Adipose tissue (tissue), 3 donors: ENCODE measurements around the gene MAPRE2. TPM values are rescaled to one million over a fixed set of nuclear protein-coding genes. Genes with fewer than 3 reads are reported as not detected.

ENCODE experiments used
- H3K27ac ChIP-seq: one replicate; pipeline ENCODE4 v1.5.1; 2013; ENCODE audit warnings: low read depth, low read length
- WGBS, 3 donors: extraction: QIAGEN DNeasy Blood & Tissue Kit; methylation state at CpG; one replicate each; pipeline ENCODE4 v1.1.7; 2013; 5-methylcytosine and 5-hydroxymethylcytosine counted together
- polyA plus RNA-seq, 3 donors: library from polyadenylated mRNA; stranded (reverse); fragments of 200-250 nt; gene quantifications; one replicate each; pipeline ENCODE4 v1.2.3, GENCODE V29; 2013
- donor health status: healthy with polysubstance abuse.
- donor health status: Bipolar disorder and iron deficiency.
- donor health status: healthy.

Gene MAPRE2
- polyA plus RNA-seq = 10 to 100 TPM in 2 of 3 donors, 1 to 10 TPM in 1; 7.2 to 17.1 (median 10.8) TPM

DNA sequence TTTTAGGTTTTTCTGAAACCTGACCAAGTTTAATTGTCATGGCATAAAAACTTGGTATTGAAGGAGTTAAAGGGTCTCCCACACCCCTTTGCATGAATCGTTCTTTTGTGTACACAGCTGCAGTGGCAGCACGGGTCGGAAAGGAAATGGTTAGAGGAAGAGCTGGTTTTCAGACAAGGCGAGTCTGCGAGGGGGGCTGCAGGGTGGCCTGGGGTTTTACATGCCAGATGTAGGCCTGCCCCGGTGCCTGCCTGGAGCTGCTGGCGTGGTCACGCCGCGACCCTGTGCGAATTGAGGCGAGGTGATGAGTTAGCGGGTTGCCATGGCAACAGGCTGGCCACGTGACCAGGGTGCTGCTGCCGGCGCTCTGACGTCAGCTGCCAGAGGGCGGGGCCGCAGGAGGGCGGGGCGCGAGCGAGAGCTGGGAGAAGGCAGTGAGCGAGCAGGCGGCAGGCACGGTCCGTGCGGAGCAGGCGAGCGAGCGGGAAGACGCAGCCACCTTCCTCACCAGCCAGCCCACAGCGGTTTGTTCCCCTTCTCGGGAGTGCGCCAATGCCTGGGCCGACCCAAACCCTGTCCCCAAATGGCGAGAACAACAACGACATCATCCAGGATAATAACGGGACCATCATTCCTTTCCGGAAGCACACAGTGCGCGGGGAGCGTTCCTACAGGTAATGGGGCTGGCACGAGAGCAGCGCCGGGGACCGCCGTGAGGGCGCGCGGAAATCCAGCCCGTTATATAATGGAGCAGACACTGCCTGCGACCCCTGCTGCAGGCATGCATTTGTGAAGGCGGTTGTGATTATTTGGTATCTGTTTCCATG lies at the start of gene MAPRE2:
Gene MAPRE2, plus strand, starts transcription at position 426 of the 827 bp plus-strand sequence. Its CDS starts 127 bp downstream, at position 553.
- peak within 1 kb of the TSS; percentile 7 for H3K27ac ChIP-seq
- WGBS, 3 donors = 0% methylated on average over 54 of the region's 54 CpGs

DNA sequence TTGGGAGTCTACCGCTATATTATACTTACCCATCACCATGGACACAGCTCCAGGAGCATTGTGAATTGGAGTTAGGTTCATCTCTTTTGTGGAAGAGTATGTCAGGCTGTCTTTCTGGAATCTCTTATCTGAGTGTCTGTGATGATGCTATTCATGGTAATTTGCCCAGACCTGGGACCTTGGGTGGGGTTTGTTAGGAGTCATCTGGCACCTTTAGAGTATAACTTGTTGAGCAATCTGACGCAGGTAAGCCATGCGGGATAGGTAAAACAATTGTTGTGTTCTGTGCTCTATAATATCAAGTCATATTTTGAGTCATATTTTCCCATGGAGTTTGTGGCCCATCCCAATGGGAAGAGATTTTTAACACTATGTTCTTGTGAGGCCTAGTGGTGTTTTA lies 49.7 kb upstream of the MAPRE2 start:
- no peak overlapping the region for H3K27ac ChIP-seq
- 95 to 97% (median 96%) methylated on average over 3 of the region's 3 CpGs for WGBS, 3 donors

DNA sequence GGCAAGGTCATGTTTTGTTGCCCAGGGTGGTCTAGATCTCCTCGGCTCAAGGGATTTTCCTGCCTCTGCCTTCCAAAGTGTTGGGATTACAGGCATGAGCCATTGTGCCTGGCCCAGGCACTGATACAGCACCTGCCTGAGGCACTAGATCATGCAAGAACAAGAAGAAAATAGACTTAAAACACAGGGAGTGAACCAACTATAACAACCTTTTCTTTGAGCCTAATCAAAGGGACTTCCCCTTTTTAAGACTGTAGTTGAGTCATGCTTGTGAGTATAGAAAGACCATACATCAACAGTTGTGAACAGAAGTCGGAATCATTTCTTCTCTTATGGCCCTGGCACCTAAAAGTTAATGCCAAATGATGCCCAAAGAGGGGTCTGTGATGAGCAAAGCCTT lies 47.9 kb upstream of the MAPRE2 start:
- no peak overlapping the region for H3K27ac ChIP-seq
- WGBS, 3 donors = 89 to 96% (median 93%) methylated on average over 2 of the region's 2 CpGs

DNA sequence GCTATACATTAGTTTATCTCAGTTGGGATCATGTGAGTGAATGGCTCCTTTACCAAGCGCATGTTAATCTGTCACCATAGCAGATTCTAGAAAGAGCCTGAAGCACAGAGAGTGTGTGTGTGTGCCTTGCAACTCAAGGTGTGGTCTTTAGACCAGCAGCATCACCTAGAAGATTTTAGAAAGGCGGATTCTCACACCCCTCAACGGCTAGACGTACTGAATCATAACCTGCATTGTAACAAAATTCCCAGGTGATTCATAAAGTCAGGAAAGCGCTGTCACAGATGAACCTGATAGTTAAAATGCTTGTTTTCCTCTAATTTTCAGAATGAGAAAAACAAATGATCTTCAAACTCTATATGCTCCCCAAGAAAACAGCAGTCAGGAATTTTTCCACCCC lies 45.5 kb upstream of the MAPRE2 start:
- H3K27ac ChIP-seq = no peak overlapping the region
- WGBS, 3 donors = 95 to 97% (median 96%) methylated on average over 5 of the region's 5 CpGs

DNA sequence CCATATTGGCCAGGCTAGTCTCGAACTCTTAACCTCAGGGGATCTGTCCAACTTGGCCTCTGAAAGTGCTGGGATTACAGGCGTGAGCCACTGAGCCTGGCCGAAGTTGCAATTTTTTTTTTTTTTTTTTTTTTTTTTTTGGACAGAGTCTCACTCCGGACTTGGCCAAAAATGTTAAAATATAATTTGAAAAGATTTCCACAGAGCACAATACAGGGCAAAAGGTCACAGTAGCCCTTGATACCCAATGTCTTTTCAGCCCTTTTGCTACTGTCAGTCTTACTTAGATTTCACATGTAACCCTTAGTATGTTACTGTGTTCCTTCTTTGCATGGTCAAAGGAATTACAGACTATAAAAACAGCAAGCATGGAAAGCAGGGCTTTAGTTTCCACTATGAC lies 42.6 kb upstream of the MAPRE2 start:
- H3K27ac ChIP-seq = no peak overlapping the region
- 53 to 78% (median 67%) methylated on average over 4 of the region's 4 CpGs for WGBS, 3 donors

DNA sequence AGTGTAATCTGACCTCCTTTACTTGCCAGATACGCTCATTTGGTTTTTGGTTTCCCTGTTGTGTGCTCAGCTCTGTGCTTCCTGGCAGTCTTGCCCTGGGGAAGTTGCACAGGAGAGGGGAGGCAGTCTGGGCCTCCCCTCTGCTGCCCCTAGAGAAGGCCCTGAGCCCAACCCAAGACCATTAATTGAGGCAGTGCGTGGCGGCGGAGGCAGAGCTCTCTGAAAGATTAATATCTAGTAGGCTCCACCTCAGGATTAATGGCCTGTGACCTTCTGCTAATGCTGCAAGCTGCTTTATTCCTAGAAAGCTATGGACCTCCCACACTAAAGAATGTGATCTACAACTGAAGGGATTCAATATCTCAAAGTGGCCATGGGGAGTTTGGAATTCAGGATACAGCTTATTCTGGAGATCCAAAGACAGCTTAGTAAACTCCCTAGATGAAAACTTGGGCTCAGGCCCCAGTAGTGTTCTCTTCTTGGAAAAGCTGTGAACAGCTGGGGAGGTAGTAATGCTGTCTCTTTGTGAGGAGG lies 41.4 kb upstream of the MAPRE2 start:
- H3K27ac ChIP-seq = no peak overlapping the region
- 55 to 67% (median 55%) methylated on average over 4 of the region's 4 CpGs for WGBS, 3 donors

DNA sequence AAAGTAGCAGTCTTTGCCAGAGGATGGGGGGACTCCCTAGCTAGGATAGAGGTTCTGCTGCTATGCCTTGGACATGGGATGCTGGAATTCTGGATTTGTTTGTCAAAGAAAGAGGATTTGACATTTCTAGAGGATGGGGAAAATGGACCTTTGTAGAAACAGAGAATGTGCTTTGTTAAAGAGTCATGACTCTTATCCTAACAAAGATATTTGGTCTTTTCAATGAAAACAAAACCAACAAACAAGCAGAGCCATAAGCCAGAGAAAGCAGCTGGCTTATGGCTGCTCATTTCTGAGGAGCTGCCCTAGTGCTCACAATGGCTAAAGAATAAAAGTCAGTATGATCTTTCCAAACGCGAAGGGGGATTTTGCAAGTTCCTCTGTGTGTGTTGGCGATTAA lies 40.8 kb upstream of the MAPRE2 start:
- 55 to 85% (median 66%) methylated on average over 3 of the region's 3 CpGs for WGBS, 3 donors
- H3K27ac ChIP-seq = no peak overlapping the region

DNA sequence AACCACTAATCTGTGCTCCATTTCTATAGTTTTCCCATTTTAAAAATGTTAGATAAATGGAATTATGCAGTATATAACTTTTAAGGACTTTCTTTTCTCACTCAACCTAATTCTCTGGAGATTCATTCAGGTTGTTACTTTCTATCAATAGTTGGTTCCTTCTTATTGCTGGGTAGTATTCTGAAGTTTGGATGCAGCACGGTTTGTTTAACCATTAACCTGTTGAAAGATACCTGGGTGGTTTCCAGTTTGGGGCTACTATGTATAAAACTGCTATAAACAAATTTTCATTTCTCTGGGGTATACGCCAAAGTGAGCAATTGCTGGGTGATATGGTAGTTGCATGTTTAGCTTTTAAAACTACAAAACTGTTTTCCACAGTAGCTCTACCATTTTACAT lies 39.1 kb upstream of the MAPRE2 start:
- WGBS, 3 donors = 68 to 89% (median 89%) methylated on average over 2 of the region's 2 CpGs
- H3K27ac ChIP-seq = no peak overlapping the region

DNA sequence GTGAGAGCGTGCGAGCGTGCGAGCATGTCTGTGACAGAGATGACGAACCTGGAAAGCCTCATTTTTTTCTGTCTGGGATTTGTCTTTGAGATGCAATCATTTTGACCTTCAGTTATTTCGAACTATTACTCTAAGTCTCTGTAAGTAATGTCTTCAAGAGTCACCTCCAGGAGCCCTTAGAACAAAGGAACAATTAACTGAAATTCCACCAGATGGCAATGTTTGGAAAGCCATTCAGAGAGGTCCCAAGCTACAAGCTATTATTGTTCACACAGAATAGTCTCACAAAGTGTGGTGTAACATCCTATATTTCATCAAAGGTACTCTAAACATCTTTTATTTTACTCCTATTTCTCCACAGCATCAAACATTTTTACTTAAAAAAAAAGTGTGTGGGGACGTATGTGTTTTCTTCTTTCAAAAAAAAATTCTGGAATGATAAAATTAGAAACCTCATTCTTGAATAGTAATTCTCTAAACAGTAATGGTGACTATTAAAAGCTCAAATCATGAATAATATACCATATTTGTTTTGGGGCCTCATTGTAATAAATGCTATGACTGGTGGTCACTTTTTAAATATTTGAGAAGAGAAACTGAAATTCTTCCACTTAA lies 35.1 kb upstream of the MAPRE2 start:
- no peak overlapping the region for H3K27ac ChIP-seq
- WGBS, 3 donors = 37 to 61% (median 51%) methylated on average over 7 of the region's 7 CpGs

DNA sequence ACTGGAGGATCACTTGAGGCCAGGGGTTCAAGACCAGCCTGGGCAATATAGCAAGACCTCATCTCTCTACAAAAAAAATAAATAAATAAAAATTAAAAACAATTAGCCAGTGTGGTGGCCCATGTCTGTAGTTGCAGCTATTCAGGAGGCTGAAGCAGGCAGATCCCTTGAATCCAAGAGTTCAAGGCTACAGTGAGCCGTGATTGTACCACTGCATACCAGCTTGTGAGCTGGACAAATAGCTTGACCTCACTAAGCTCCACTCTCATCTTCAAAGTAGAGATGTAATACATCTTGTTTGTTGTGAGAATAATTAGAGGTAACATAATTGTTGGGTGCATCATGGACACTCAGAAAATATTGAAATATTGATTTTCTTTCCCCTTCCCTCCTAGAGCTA lies 31.1 kb upstream of the MAPRE2 start:
- H3K27ac ChIP-seq = no peak overlapping the region
- WGBS, 3 donors = 72 to 100% (median 96%) methylated on average over 1 of the region's 1 CpG

DNA sequence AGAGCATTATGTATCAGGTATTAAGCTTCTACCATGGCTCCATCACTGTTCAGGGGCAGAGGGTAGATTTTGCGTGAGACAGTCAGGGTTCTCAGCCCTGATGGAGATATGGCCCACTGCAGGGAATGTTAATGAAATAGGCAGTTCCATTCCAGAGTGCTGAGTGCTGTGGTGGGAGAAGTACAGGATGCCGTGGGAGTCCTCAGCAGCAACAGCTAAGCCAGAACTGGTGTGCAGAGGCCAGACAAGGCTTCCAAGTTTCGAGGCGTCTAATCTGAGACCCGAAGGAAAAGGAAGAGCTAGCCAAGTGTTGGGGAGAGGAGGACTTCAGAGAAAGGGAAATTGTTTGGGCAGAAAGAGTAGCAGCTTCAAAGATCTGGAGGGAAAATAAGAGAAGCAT lies 30.2 kb upstream of the MAPRE2 start:
- no peak overlapping the region for H3K27ac ChIP-seq
- WGBS, 3 donors = 55 to 72% (median 62%) methylated on average over 5 of the region's 5 CpGs

DNA sequence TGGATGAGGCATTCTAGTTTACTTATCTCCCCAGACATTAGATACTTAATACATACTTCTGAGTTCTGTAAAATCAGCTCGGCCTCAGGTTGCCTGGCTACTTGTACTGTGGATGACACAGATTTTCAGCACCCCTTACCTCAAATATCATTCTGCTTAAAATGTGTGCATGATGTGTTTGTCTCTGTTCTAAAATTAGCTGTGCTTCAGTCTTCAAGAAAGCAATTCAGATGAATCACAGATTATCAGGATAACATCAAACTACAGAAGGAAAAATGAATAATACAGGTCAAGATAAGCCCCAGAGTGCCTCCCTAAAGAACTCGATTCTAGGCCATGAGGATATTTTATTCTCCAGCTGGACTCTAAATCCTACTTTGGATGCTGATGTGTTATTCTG lies 21.3 kb upstream of the MAPRE2 start:
- no peak overlapping the region for H3K27ac ChIP-seq
- WGBS, 3 donors = 74 to 85% (median 77%) methylated on average over 2 of the region's 2 CpGs

DNA sequence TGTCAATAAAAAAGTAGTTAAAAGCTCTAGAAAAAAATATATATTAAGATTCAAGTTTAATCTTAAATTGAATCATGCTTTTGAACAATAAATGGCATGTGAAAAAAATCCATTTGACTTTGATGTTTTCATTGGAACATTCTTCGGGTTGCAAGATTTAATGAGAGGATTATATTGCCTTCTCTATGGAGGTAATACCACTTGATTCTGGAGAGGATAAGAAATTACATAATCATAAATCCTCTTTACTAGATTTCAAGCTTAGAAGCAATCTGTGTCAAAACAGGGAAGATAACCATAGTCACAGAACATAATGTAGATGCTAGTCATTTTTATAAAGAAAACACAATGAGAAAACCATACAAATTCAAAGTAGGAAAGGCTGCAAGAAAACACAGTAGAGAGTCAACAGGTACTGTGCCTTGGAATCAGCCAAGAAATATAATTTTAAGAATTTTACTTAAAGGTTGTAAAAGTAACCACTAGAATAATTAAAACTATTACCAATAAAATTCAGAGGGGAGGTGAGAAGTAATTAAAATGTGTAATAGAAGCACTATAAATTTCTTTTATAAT lies 18.7 kb upstream of the MAPRE2 start:
- H3K27ac ChIP-seq = no peak overlapping the region
- WGBS, 3 donors = 98 to 100% (median 99%) methylated on average over 1 of the region's 1 CpG

DNA sequence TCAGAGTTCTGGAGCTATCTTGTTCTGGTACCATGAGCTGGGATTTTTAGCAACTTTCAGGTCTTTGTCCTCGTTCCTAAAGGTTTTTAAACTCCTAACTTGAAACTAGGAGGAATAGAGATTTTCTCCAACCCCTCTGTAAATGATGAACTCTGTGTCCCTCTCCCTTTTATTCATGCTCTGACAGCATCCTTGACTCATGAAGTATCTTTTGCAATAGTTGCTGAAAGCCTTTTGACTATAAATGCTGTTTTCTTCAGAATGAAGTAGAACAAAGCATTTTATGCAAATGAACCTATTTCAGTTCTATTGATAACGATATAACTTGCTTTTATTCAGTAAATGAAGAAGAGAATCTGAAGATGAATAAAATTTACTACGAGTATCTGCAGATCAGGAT lies 17.0 kb upstream of the MAPRE2 start:
- WGBS, 3 donors = 80 to 86% (median 84%) methylated on average over 3 of the region's 3 CpGs
- no peak overlapping the region for H3K27ac ChIP-seq

DNA sequence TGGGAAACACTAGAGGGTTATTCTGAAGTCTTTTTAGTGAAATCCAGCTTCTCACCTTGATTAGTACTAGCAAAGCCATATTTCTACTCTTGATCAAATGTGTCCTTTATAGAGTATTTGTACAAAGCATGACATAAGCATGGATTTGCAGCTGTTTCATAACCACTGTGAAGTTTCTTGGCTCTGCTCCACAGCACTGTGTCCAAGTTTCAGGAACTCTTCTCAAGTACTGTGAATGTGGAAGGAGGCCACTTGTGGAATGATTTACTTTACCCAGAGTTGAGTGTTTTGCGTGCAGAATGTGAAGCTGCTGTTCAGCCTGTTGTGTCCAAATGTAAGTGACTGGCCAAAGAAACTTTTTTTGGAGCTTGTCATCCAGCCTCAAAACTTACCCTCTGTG lies 16.2 kb upstream of the MAPRE2 start:
- H3K27ac ChIP-seq = no peak overlapping the region
- 0 to 38% (median 35%) methylated on average over 1 of the region's 1 CpG for WGBS, 3 donors

DNA sequence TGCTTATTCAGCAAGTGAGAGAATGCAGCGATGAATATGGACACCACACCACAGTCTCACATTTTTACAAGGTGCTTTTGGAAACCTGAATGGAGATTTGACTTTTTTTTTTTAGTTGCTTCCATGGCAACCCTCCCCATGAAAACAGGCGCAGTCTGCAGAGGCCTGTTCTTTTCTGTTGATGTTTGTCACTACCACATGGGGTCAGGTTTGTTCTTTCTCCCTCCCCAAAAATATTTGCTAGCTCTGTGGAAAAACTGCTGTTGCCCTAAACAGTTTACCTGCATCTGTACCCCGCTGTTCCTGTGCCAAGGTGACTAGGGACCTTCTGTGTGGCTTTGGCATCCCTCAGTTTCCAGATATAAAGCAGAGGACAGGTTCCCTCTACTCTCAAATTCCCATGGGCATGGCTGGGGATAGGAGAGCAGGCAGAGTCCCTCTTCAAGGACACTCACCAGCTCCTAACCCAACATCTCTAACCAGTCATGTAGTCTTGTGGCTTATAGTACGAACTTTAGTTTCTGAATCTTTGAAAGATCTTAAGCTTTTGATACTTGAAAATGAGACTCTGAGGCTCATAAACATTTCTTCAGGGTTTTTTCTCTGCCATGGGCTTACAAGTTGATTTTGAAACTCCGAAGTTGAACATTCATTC lies 14.7 kb upstream of the MAPRE2 start:
- WGBS, 3 donors = 90 to 94% (median 93%) methylated on average over 5 of the region's 5 CpGs
- no peak overlapping the region for H3K27ac ChIP-seq

DNA sequence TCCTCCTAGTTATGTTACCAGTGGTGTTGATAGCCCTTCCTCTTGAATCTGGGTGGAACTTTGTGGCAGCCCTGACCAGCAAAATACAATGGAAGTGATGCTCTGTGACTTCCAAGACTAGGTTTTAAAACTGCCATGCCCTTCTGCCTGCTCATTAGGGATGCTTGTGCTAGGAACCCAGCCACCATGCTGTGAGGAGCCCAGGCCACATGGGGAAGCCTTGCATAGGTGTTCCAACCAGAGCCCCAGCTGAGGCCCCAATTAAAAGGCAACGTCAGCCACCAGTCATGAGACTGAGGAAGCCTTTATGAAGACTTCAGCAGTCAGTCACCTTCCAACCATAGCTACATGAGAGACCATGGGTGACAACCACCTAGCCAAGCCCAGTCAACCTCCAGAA lies 14.0 kb upstream of the MAPRE2 start:
- no peak overlapping the region for H3K27ac ChIP-seq
- 93 to 100% (median 95%) methylated on average over 1 of the region's 1 CpG for WGBS, 3 donors

DNA sequence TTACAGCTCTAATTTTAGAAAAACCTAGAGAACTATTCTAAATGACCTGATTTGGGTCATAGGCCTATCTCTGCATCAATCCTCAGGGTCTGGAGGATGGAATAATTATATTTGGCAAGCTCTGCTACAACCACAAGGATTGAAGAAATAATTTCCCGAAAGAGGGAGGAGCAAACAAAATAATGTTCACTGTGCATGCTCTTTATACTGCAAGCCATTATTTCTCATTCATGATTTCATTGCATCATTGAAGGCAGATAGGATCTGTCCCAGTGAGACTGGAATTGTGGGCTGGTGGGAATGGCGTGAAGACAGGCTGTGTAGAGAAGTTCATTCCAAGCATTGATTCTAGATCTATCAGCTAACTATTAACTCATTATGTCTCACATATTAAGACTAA lies 12.7 kb upstream of the MAPRE2 start:
- no peak overlapping the region for H3K27ac ChIP-seq
- 60 to 84% (median 77%) methylated on average over 2 of the region's 2 CpGs for WGBS, 3 donors

DNA sequence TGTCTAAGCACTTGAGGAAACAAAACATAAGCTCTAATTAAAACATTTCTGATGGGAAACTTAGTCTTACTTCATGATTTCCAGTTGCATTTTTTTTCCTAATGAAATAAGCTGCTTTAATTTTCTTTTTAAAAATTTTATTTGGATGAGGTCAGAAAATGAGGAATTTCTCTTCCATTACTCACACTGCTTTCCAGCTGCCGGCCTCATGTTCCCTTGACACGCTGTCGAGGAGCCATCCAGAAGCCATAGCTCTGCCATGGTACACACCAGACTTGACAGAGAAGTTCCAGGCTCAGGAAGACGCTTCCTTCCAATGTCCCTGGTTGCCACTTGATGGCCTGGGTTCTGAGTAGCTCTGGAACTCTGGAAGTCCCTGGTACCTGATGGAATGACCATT lies 12.1 kb upstream of the MAPRE2 start:
- WGBS, 3 donors = 51 to 88% (median 73%) methylated on average over 4 of the region's 4 CpGs
- H3K27ac ChIP-seq = no peak overlapping the region
